Breast epithelium (tissue), 3 donors: ENCODE results near the gene GPSM1.

ENCODE experiments used
- CTCF ChIP-seq, 3 donors: fragments of 450-650 bp; IDR thresholded peaks; one replicate each; pipeline ENCODE4 v1.5.1; 2016 to 2017; ENCODE audit warnings: antibody characterized with exemption in 3 of 3, mild to moderate bottlenecking in 3 of 3, moderate library complexity in 3 of 3
- POLR2A ChIP-seq: fragments of 450-650 bp; IDR thresholded peaks from one replicate; pipeline ENCODE4 v1.6.1; 2016; ENCODE audit warnings: antibody characterized with exemption, mild to moderate bottlenecking, moderate library complexity
- POLR2AphosphoS5 ChIP-seq, 3 donors: sonication (generic); formaldehyde crosslinking; IDR thresholded peaks; one replicate each; pipeline ENCODE4 v1.6.1; 2017; ENCODE audit warnings: antibody characterized with exemption in 3 of 3

GRCh38 chr9:136332482-136332983 lies 5.2 kb downstream of the GPSM1 start:
- TF ChIP-seq CTCF (IDR thresholded peaks at IDR 0.05) (no peak), POLR2A (no peak), POLR2AphosphoS5 (IDR thresholded peaks at IDR 0.05) (no peak)
